ELF-1 (cell line): ENCODE measurements around the gene DPP8.
"Not testable (repeated sequence)": the region's sequence is repeated elsewhere in the genome, so short reads cannot be mapped to it uniquely, and the experiment has no call there.

Source experiments
- DNase-seq: peaks from one replicate; pipeline ENCODE4 v3.0.0-alpha.2; 2016; ENCODE audit warnings: low read depth, low spot score

Gene DPP8

DNA sequence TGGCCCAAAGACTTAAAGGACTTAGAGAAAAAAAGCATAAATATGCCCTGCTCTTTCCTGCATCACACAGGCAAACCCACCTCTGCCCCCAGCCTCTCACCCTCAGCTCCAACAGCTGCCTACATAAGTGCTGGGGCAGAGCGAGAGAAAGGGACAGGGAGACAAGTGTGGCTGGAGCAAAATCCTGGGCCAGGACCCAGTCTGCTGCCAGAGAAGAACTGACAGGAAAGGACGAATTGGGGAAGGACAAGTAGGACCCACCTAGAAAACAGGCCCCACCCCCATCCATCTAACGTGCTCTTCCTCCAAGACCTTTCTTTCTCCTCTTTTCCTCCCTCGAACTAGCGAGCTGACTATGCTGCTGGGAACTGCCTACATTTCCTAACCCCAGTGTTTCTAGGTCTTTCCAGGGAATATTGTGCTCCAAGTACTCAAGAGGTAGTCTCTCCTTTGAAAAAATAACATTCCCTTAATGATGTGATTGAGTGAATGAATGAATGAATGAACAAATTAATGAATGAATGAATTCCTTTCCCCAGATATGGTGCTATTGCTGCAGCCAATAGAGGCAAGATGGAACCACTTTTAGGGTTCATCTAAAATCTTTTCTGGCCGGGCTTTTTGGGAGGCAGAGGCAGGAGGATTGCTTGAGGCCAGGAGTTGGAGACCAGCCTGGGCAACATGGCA, 113.2 kb downstream of the DPP8 start:
- DNase-seq = peak; percentile 52

DNA sequence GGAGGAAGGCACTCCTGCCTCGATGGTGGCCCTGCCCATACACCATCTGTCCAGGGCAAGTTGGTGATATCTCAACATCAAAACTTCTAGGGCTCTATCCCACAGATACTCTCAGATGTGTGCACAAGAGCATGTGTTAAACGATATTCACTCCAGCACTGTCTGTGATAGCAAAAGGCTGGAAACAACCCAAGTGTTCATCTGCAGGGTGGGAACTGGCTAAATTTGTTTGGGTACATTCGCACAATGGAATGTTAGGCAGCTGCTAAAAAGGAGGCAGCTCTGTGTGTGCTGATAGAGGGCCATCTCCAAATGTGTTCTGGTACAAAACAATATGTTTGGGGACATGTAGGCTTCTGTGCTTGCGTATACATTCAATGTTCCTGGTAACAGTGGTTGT, 114.5 kb downstream of the DPP8 start:
- DNase-seq = no peak

DNA sequence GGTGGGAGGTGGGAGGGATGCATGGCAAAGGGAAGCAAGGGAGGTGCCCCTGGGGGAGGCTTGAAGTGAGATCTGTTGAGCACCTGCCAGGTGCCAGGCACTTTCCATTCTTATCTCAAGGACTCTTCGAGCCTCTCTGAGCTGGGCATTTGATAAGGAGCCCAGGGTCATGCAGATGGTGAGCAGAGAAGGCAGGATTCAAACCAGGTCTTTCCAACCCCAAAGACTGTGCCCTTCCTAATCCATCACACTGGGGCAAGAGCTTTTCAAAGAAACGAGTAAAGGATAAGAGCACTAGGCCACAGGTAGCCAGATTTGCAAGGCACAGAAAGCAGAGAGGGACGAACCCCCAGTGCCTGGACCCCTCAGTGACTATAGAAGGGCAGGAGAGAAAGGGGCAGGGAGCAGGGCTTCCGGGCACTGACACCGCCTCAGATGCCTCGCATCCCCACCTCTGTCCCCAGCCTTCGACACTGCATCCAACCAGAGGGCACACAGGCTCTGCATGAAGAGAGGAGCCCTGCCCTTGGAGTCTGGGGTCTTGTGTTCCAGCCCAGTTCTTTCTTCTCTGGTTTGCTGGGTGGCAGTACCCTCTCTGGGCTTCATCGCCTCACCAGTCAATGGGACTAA, 115.8 kb downstream of the DPP8 start:
- no peak for DNase-seq

DNA sequence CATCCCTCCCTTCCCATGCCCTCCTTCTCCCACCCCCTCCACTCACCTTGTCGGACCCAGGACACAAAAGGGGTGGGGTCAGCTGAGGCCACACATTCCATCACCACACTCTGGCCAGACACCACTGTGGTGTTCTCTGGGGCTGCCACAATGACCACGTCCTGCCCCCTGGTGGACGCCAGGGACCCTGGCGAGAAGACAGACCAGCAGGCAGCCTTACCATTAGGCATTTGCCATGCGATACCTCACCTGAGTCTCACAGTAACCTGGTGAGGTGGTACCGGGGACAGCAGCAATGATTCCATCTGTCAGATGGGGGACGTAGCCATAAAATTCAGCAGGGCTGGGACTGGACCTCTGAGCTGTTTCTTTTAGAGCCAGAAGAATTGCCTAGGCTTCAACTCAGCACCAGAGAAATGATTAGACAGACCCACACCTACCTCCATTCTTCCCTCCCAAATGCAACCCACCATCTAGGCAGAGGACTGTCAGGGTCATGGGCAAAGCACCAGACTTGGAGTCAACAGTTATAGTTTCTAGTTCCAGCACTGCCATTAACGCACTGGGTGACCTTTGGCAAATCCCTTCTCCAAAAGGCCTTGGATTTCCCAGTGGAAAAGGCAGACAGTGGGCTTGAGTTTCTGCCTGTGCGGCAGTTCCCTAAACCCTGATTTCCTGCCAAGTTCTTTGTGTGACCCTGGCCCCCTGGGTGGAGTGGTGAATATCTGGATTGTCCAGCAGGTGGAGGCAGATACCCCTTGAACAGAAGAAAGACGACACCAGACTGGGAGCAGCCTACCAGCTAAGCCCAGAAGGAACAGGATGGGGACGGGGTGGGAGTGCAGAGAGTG, 116.5 kb downstream of the DPP8 start:
- DNase-seq = peak; percentile 94

DNA sequence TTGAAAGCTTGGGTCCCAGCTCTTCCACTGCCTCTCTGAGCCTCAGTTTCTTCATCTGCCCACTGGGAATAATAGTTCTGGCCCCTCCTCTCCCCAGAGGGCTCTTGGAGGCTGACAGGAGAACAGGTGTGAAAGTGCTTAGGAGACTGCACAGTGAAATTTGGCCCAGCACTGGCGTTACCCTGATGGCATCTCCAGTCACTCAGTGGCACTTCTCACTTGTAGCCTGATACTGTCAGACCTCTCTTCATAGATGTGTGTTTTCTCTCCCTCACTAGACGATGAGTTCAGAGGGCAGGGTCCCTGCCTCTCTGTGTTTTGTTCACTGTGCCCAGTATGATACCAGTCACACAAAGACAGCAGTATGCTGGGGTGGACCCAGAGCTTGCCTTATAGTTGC, 117.5 kb downstream of the DPP8 start:
- DNase-seq = no peak

DNA sequence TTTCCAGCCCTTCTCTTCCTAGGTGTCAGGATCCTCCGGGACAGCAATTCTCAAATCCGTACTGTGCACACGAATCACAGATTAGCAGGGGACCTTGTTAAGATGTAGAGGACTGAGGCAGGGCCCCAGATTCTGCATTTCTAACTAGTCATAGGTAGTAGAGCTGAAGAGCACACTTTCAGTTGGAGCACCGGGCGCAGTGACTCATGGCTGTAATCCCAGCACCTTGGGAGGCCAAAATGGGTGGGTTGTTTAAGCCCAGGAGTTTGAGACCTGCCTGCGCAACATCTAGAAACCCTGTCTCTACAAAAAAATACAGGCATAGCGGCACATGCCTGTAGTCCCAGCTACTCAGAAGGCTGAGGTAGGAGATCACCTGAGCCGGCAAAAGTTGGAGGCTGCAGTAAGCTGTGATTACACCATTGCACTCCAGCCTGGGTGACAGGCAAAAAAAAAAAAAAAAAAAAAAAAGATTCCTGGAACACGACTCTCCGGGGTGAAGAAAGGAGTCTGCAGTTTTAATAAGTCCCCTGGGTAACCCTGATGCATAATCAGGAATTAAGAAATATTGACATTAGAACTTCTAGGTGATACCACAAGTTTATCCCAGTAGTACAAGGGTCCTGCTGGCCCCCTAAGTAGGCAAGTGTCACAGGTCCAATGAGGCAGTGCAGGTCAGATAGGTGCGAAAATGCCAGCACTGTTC, 118.3 kb downstream of the DPP8 start:
- no peak for DNase-seq

DNA sequence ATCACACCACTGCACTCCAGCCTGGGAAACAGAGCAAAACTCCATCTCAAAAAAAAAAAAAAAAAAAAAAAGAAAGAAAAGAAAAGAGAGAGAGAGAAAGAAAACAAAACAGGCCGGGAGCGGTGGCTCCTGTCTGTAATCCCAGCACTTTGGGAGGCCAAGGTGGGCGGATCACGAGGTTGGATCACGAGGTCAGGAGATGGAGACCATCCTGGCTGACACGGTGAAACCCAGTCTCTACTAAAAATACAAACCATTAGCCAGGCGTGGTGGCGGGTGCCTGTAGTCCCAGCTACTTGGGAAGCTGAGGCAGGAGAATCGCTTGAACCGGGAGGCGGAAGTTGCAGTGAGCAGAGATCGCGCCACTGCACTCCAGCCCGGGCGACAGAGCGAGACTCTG, 119.0 kb downstream of the DPP8 start:
- DNase-seq = not testable (repeated sequence)

DNA sequence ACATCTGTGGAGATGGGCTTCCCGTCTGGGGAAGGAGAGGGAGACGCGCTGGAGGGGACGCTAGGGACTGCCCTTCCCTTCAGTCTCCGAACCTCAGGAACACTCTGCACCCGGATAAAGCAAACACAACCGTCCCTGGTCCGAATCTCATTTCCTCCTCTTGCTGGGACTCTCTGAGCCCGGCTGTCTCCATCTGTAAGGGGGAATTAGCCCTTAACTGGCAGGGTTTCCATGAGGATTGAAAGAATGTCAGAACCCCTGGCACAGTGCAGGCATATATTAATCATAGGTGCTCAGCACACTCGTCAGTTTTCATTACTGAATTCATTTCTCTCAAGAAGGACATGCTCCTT, 120.5 kb downstream of the DPP8 start:
- no peak for DNase-seq

DNA sequence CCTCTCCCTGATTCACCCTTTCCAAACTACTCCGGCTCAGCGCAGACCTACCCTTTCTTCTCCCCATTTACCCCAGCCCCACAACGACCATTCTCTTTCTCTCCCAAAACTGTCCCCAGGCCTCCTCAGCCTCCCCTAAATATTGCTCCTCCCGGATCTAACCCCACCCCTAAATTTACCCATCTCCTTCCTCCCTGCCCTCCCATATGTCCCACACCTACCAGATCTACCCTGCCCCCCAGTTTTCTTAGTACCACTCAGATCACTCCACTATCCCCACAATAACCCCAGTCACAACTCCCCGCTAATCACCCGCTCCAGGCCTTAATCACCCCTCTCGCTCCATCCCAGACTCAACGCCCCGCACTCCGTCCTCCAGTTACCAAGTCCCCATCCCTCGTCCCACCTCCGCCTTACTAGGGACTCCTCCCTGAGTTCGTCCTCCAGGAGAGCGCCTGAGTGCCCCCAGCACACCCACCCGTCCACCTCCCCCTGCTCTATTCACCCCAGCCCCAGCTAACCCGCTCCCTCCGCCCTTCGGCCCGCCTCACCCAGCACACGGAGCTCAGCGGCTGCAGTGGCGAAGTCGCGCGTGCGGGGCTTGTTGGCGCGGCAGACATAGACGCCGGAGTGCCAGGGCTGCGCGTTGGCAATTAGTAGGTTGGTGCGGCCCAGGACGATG, 121.1 kb downstream of the DPP8 start:
- no peak for DNase-seq

DNA sequence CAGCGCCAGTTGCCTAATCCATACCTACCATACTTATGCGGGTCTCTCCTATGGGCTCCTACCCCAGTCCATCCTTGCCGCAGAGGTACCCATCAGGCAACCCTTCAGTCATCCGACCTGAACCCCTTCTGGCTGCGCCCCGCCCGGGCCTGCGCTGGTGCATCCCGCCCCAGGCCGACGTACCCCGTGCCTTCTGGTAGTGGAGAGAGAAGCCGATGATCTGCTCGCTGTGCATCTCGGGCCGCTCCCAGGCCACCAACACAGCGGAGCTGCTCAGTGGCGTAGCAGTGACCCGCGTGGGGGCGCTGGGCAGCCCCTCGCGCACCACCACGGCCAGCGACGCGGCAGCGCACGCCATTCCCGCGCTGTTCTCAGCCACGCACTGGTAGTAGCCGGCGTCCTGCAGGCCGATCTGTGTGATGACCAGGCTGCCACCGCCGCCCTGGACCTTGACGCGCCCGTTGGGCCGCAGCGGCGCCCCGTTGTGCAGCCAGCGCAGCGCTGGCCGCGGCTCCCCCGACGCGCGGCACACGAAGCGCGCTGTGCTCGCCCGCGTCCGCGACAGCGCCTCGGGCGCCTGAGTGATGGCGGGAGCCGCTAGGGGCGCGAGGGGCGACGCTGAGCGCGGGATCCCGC, 121.8 kb downstream of the DPP8 start:
- no peak for DNase-seq

DNA sequence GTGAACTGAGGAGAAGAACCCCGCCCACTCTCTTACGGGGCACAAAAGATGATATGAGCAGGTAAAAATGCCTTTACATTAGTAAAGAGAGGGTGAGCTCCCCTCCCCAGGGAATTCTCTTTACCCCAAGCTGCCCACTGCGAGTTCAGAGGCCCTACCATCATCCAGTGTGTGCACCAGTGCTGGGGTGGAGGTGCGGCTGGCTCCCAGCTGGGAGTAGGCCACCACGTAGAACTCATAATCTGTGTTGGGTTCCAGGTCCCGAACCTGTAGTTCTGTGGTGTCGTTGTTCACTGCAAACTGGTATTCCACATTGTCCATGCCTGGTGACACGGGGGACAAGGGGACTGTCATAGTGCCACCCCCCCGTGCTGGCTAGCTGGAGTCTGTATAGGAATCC, 122.6 kb downstream of the DPP8 start:
- no peak for DNase-seq

DNA sequence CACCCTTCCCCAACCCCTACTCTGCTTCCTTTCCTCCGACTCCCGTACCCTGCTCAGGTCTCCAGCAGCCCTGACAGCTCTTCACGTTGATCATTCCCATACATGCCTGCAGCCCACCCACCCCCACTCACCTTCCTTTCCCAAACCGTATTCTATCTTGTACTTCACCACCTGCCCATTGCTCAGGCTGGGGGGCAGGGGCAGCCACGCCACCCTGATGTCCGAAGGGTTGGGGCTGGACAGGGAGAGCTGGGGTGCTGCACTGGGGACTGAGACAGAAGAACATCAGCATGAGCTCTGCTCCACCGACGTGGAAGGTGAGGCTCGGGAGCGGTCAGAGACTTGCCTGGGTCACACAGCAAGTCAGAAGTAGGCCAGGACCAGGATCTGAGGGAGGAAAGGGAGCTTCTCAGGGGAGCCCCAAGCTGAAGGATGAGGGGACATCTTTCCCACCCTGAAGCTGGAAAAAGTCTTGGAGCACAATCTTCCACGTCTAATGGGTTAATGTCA, 123.2 kb downstream of the DPP8 start:
- no peak for DNase-seq

DNA sequence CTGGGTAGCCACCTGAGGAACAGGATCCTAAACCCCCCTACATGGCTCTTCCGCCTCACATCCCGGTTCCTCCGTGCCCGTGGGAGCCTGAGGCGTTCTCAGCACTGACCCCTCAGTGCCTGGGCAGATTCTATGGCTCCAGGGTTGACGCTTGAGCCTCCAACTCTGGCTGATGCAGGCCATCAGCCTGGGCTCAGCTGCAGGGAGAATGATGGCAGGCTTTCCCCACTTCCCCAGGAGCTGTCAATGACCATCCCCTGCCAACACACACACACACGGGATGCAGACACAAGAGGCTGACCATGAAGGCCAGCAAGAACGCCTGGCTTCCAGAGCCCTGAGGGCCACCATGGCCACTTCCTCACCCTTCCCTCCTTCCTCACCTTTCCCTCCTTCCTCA, 123.9 kb downstream of the DPP8 start:
- no peak for DNase-seq

DNA sequence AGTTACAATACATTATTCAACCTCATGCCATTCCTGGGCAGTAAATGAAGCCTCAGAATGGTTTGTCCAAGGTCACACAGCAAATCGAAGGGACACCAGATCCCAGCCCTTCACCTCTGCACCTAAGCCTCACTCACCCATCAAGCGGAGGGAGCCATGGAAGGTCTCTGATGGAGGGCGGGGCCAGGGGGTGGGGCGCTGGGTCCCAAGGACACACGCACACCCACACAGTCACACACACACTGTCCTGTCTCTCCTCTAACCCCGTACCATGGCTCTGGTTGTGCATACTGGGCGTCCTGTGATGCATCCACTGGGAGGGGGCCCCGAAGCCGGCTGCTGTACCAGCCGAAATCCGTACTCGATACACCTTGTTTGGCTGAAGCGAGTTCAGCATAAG, 124.4 kb downstream of the DPP8 start:
- DNase-seq = no peak
